GM18907 (cell line): ENCODE data around the gene VIPR1.
"Not testable (repeated sequence)": the region's sequence is repeated elsewhere in the genome, so short reads cannot be mapped to it uniquely, and the experiment has no call there.

ENCODE experiments used
- ATAC-seq: cut with Tn5 transposase; IDR thresholded peaks from one replicate; pipeline ENCODE4 v1.9.1; 2021; ENCODE audit warnings: mild to moderate bottlenecking, moderate library complexity; ENCODE audit not compliant: unreplicated experiment

Gene VIPR1

GRCh38 chr3:42530073-42530472 lies 27.6 kb downstream of the VIPR1 start:
- no peak for ATAC-seq

GRCh38 chr3:42531470-42531869 lies 29.0 kb downstream of the VIPR1 start:
- no peak for ATAC-seq

GRCh38 chr3:42532229-42532628 lies 29.8 kb downstream of the VIPR1 start:
- no peak for ATAC-seq

GRCh38 chr3:42533161-42533897 lies 30.9 kb downstream of the VIPR1 start:
- ATAC-seq, result no peak

- no peak for ATAC-seq
Measured at GRCh38 chr3:42535981-42536784, 33.7 kb downstream of the VIPR1 start.

- ATAC-seq, result no peak
Measured at GRCh38 chr3:42537350-42537749, 34.9 kb downstream of the VIPR1 start.

GRCh38 chr3:42539871-42540714 lies 37.6 kb downstream of the VIPR1 start:
- ATAC-seq, result no peak

GRCh38 chr3:42541079-42541478 lies 38.6 kb downstream of the VIPR1 start:
- ATAC-seq, result no peak

GRCh38 chr3:42544492-42545283 lies 42.2 kb downstream of the VIPR1 start:
- no peak for ATAC-seq

GRCh38 chr3:42545284-42545900 lies 42.9 kb downstream of the VIPR1 start:
- no peak for ATAC-seq

GRCh38 chr3:42546691-42547213 lies 44.3 kb downstream of the VIPR1 start:
- ATAC-seq, result no peak

GRCh38 chr3:42547401-42547945 lies 45.0 kb downstream of the VIPR1 start:
- ATAC-seq, result peak; percentile 65

GRCh38 chr3:42549131-42549530 lies 46.7 kb downstream of the VIPR1 start:
- no peak for ATAC-seq

- ATAC-seq, result no peak
Measured at GRCh38 chr3:42550250-42550649, 47.8 kb downstream of the VIPR1 start.

GRCh38 chr3:42552830-42553229 lies 50.4 kb downstream of the VIPR1 start:
- no peak for ATAC-seq

GRCh38 chr3:42556089-42556632 lies 53.7 kb downstream of the VIPR1 start:
- ATAC-seq, result peak; percentile 80

GRCh38 chr3:42556817-42557216 lies 54.4 kb downstream of the VIPR1 start:
- ATAC-seq, result not testable (repeated sequence)

- no peak for ATAC-seq
Measured at GRCh38 chr3:42557854-42558253, 55.4 kb downstream of the VIPR1 start.
